OCI-LY3 (cell line): ENCODE results near the gene TPSD1.
"Not testable (repeated sequence)": the region's sequence is repeated elsewhere in the genome, so short reads cannot be mapped to it uniquely, and the experiment has no call there.

Experiments used
- H2AFZ ChIP-seq: fragments of 200-600, 300-600 bp; shearing (Covaris generic); 2 replicates; pipeline ENCODE4 v1.6.0; 2014; ENCODE audit warnings: antibody characterized with exemption, low read depth, low read length
- H3K27ac ChIP-seq: fragments of 200-600, 300-600 bp; sonication (generic); 2 replicates; pipeline ENCODE4 v1.5.1; 2014; ENCODE audit warnings: mild to moderate bottlenecking, low read length, moderate library complexity, mixed read lengths
- H3K27me3 ChIP-seq: fragments of 200-600, 300-600 bp; sonication (generic); 2 replicates; pipeline ENCODE4 v1.6.1; 2014; ENCODE audit warnings: low read depth, low read length, mixed read lengths
- H3K36me3 ChIP-seq: fragments of 200-600, 300-600 bp; sonication (generic); replicated peaks from 2 replicates; pipeline ENCODE3; 2014; ENCODE audit warnings: low read depth, low read length, mixed read lengths
- H3K4me1 ChIP-seq: fragments of 300-600, 200-600 bp; sonication (generic); 2 replicates; pipeline ENCODE4 v1.6.1; 2014; ENCODE audit warnings: low read length, mixed read lengths
- H3K4me2 ChIP-seq: fragments of 200-600, 300-600 bp; sonication (generic); 2 replicates; pipeline ENCODE4 v1.6.1; 2014; ENCODE audit warnings: low read length, mixed read lengths
- H3K4me3 ChIP-seq: fragments of 300-600, 200-600 bp; sonication (generic); 2 replicates; pipeline ENCODE4 v1.5.1; 2014; ENCODE audit warnings: antibody characterized with exemption, mild to moderate bottlenecking, low read length, moderate library complexity
- H3K79me2 ChIP-seq: fragments of 300-600, 200-600 bp; shearing (Covaris generic); 2 replicates; pipeline ENCODE4 v1.6.1; 2014; ENCODE audit warnings: mild to moderate bottlenecking, low read length, mixed read lengths
- H3K9ac ChIP-seq: fragments of 300-600, 200-600 bp; shearing (Covaris generic); 2 replicates; pipeline ENCODE4 v1.6.0; 2014; ENCODE audit warnings: mild to moderate bottlenecking, low read length, moderate library complexity
- H3K9me3 ChIP-seq: fragments of 200-600, 300-600 bp; shearing (Covaris generic); 2 replicates; pipeline ENCODE4 v1.6.1; 2014; ENCODE audit warnings: low read length, mixed read lengths; ENCODE audit not compliant: insufficient read depth
- H4K20me1 ChIP-seq: fragments of 200-600, 300-600 bp; sonication (generic); 2 replicates; pipeline ENCODE4 v1.6.1; 2016; ENCODE audit warnings: low read length, mixed read lengths; ENCODE audit not compliant: insufficient read depth
- EZH2phosphoT487 ChIP-seq: fragments of 200-600 bp; shearing (Covaris generic); IDR thresholded peaks from 2 replicates; pipeline ENCODE4 v1.6.1; 2018; ENCODE audit warnings: antibody characterized with exemption, mixed run types, low read depth
- TF ChIP-seq, protein P1 (sequence below): fragments of 200-600, 300-600 bp; sonication (generic); IDR thresholded peaks from 2 replicates; pipeline ENCODE4 v1.5.1; 2014; ENCODE audit warnings: antibody characterized with exemption, low read length, low read depth

The TPSD1 gene

DNA sequence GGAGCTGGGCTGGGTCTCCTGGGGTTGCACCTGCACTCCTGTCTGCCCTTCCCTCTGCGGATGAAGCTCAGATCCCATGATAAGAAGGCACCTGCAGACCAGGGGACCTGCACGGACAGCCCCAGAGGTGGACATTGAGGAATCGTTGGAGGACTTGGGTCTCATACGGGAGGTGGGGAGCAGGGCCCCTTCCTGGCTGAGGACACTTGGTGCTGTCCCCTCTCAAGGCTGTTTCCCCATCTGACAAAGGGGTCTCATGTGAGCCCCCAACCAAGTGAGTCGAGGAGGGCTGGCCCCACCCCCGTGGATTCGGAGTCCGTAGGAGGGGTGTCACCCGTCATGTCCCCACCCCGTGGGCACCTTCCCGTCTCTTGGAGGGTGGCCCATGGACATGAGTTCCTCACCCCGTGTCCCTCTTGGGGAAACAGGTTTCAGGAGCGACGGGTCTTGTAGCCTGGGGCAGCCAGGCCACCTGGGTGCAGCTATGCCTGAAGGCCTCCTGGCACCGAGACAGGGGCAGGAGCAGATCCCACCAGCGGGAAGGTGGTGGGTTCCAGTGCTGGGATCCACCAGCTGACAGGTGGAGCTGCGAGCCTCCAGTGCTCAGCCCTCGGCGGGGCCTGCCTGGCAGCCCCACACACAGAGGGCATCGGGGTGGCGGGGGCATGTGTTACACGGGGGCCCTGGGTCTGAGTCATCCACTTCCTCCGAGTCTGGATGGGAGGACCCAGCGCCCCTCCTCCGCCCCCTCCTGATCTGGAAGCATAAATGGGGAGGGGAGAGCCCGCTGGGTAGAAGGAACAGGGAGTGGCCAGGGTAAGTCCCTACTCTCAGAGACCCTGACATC is at the start of gene TPSD1:
Gene TPSD1, plus strand, starts transcription at position 794 of the 847 bp plus-strand sequence. CDS start 212 bp downstream, outside the sequence.
- H3K4me1 ChIP-seq, H3K4me3 ChIP-seq, H3K4me2 ChIP-seq, H3K36me3 ChIP-seq, H3K79me2 ChIP-seq, H2AFZ ChIP-seq, H3K9ac ChIP-seq, H3K27ac ChIP-seq, H3K27me3 ChIP-seq, H3K9me3 ChIP-seq, H4K20me1 ChIP-seq: not testable (repeated sequence)

DNA sequence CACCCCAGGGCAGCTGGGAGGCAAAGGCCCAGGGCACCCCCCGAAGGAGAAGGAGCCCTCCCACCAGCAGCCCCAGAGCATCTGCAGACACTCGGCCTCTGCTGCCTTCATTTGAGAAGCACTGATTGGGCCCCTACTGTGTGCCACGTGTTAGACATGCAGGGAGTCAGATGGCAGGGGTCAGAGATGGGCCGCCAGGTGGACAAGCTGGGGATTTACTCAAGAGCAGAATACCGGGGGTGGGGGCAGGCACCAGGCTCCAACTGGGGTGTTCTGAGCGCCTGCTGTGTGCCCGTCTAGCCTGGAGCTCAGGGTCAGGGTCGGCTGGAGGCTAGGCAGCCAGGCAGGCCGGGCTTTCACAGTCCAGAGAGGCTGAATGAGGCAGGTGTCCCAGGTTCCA is 49.5 kb upstream of the TPSD1 start:
- H3K36me3 ChIP-seq, result no peaks in the 10 kb centered on the region
- H3K4me2 ChIP-seq, result no peak overlapping the region
- no peak overlapping the region for H3K9ac ChIP-seq
- no peak overlapping the region for H3K27ac ChIP-seq
- no peaks in the 10 kb centered on the region for H3K79me2 ChIP-seq
- H3K9me3 ChIP-seq, result no peaks in the 10 kb centered on the region
- no peaks in the 10 kb centered on the region for H3K27me3 ChIP-seq
- TF ChIP-seq, protein P1, sequence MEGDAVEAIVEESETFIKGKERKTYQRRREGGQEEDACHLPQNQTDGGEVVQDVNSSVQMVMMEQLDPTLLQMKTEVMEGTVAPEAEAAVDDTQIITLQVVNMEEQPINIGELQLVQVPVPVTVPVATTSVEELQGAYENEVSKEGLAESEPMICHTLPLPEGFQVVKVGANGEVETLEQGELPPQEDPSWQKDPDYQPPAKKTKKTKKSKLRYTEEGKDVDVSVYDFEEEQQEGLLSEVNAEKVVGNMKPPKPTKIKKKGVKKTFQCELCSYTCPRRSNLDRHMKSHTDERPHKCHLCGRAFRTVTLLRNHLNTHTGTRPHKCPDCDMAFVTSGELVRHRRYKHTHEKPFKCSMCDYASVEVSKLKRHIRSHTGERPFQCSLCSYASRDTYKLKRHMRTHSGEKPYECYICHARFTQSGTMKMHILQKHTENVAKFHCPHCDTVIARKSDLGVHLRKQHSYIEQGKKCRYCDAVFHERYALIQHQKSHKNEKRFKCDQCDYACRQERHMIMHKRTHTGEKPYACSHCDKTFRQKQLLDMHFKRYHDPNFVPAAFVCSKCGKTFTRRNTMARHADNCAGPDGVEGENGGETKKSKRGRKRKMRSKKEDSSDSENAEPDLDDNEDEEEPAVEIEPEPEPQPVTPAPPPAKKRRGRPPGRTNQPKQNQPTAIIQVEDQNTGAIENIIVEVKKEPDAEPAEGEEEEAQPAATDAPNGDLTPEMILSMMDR, result no peak
- TF ChIP-seq EZH2phosphoT487, result no peak
- H2AFZ ChIP-seq, result no peak overlapping the region
- H3K4me1 ChIP-seq, result no peaks in the 10 kb centered on the region
- H4K20me1 ChIP-seq, result no peaks in the 10 kb centered on the region
- H3K4me3 ChIP-seq, result no peak overlapping the region

DNA sequence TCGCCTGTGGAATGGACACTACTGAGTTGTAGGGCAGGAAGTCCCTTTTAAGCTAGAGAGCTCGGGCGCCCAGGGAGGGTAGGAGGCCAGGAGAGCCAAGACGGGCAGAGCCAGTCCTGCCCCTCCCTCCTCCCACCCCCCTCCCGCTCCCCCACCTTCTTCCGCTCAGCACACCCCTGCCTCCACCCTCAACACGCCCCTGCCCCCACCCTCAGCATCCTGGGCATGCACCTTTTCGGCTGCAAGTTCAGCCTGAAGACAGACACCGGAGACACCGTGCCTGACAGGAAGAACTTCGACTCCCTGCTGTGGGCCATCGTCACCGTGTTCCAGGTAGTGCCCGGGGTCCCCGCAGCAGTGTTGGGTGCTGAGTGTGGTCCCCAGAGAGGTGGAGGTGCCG is 49.1 kb upstream of the TPSD1 start:
- no peaks in the 10 kb centered on the region for H3K4me1 ChIP-seq
- no peak for TF ChIP-seq EZH2phosphoT487
- TF ChIP-seq, protein P1, result no peak
- H3K27ac ChIP-seq, result no peak overlapping the region
- H3K9ac ChIP-seq, result no peak overlapping the region
- no peaks in the 10 kb centered on the region for H3K36me3 ChIP-seq
- no peaks in the 10 kb centered on the region for H4K20me1 ChIP-seq
- no peaks in the 10 kb centered on the region for H3K9me3 ChIP-seq
- no peaks in the 10 kb centered on the region for H3K79me2 ChIP-seq
- H2AFZ ChIP-seq, result no peak overlapping the region
- H3K27me3 ChIP-seq, result no peaks in the 10 kb centered on the region
- H3K4me2 ChIP-seq, result no peak overlapping the region
- H3K4me3 ChIP-seq, result no peak overlapping the region

DNA sequence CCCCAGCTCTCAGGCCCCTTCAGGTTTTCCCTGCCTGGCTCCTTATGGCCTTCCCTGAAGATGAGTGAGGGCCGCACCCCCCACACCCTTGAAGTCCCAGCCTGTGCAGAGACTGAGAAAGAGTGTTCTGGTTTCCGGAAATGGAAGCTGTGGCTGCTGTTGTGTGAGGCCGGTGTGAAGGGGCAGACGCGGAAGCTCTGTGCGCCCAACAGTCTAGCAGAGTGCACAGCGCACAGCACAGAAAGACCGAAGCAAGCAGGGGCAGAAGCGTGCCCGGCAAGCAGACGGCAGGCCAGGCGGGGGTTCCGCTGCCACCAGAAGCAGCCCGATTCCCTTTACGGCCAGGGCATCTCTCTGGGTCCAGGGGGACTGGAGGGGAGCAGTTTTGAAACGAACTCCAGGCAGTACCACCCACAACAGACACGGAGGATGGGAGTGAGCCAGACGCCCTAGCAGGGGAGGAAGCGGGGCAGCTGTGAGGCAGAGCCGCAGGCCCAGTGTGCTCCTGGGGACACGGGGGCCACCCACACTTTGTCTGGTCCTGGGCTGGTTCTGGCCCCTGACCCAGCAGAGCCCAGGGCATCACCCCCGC is 47.5 kb upstream of the TPSD1 start:
- Histone ChIP-seq H3K4me2 (no peak overlapping the region), H3K79me2 (no peaks in the 10 kb centered on the region), H3K9ac (no peak overlapping the region), H3K9me3 (no peaks in the 10 kb centered on the region), H3K4me3 (no peak overlapping the region), H3K36me3 (no peaks in the 10 kb centered on the region), H4K20me1 (no peaks in the 10 kb centered on the region), H3K27me3 (no peaks in the 10 kb centered on the region), H2AFZ (no peak overlapping the region), H3K27ac (no peak overlapping the region), H3K4me1 (no peaks in the 10 kb centered on the region)
- no peak for TF ChIP-seq EZH2phosphoT487

DNA sequence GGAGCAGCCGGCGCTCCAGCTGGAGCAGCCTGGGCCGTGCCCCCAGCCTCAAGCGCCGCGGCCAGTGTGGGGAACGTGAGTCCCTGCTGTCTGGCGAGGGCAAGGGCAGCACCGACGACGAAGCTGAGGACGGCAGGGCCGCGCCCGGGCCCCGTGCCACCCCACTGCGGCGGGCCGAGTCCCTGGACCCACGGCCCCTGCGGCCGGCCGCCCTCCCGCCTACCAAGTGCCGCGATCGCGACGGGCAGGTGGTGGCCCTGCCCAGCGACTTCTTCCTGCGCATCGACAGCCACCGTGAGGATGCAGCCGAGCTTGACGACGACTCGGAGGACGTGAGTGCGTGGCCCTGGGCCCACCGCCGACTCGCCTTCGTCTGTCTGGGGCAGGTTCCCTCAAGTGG is 46.8 kb upstream of the TPSD1 start:
- H3K9me3 ChIP-seq, result no peaks in the 10 kb centered on the region
- no peaks in the 10 kb centered on the region for H3K36me3 ChIP-seq
- H3K27me3 ChIP-seq, result no peaks in the 10 kb centered on the region
- H3K27ac ChIP-seq, result no peak overlapping the region
- H4K20me1 ChIP-seq, result no peaks in the 10 kb centered on the region
- no peak for TF ChIP-seq EZH2phosphoT487
- TF ChIP-seq, protein P1, result no peak
- no peaks in the 10 kb centered on the region for H3K4me1 ChIP-seq
- H3K4me3 ChIP-seq, result no peak overlapping the region
- H2AFZ ChIP-seq, result no peak overlapping the region
- no peak overlapping the region for H3K9ac ChIP-seq
- no peaks in the 10 kb centered on the region for H3K79me2 ChIP-seq
- H3K4me2 ChIP-seq, result no peak overlapping the region
